ENCODE results near the gene C15orf39. TPM values are rescaled to one million over a fixed set of nuclear protein-coding genes. Genes with fewer than 3 reads are reported as not detected.
"Not testable (repeated sequence)": the region's sequence is repeated elsewhere in the genome, so short reads cannot be mapped to it uniquely, and the experiment has no call there.

C15orf39 gene
- total RNA-seq: 15.8 TPM
- long read RNA-seq, full-length matches to known transcripts: 5 of 12 reads
- long read RNA-seq, partial matches to known transcripts: 7 of 12 reads
- long read RNA-seq, other reads (novel, unspliced or antisense): 0 of 12 reads

GRCh38 chr15:75201616-75202250 is at the start of gene C15orf39:
Gene C15orf39, plus strand, starts transcription at chr15:75201882. Its CDS starts 4,167 bp downstream, at chr15:75206049.
- DNase-seq (peak; percentile 87), ATAC-seq (ENCODE audit: poor library complexity) (peak; percentile 84)
- intact Hi-C loops (cut with DNase I): loop anchor here (10.0 kb wide), 1 partner anchor 247 kb away; the partner anchor contains the start of gene RPP25

- ATAC-seq (ENCODE audit: poor library complexity) (no peak), DNase-seq (no peak)
- intact Hi-C loops (cut with DNase I): no loop called here
Observed at GRCh38 chr15:75152382-75153079, 49.2 kb upstream of the C15orf39 start.

GRCh38 chr15:75153087-75153486 is 48.6 kb upstream of the C15orf39 start:
- ATAC-seq (ENCODE audit: poor library complexity): peak; percentile 22
- intact Hi-C loops (cut with DNase I): no loop called here
- no peak for DNase-seq

- DNase-seq (no peak), ATAC-seq (ENCODE audit: poor library complexity) (peak; percentile 30)
- intact Hi-C loops (cut with DNase I): no loop called here
Observed at GRCh38 chr15:75153565-75154276, 48.0 kb upstream of the C15orf39 start.

GRCh38 chr15:75154461-75155062 is 47.1 kb upstream of the C15orf39 start:
- DNase-seq: no peak
- ATAC-seq (ENCODE audit: poor library complexity): no peak
- intact Hi-C loops (cut with DNase I): no loop called here

- ATAC-seq (ENCODE audit: poor library complexity): no peak
- intact Hi-C loops (cut with DNase I): no loop called here
Observed at GRCh38 chr15:75156326-75157215, 45.1 kb upstream of the C15orf39 start.

GRCh38 chr15:75158402-75158801 is 43.3 kb upstream of the C15orf39 start:
- no peak for ATAC-seq (ENCODE audit: poor library complexity)

More at GRCh38 chr15:75156326-75157215, 45.1 kb upstream of the C15orf39 start:
- DNase-seq: no peak

GRCh38 chr15:75159244-75159643 is 42.4 kb upstream of the C15orf39 start:
- intact Hi-C loops (cut with DNase I): no loop called here
- ATAC-seq (ENCODE audit: poor library complexity): no peak
- DNase-seq: no peak

More at GRCh38 chr15:75158402-75158801, 43.3 kb upstream of the C15orf39 start:
- intact Hi-C loops (cut with DNase I): no loop called here
- DNase-seq: no peak

- ATAC-seq (ENCODE audit: poor library complexity) (no peak), DNase-seq (no peak)
- intact Hi-C loops (cut with DNase I): no loop called here
Observed at GRCh38 chr15:75161106-75161916, 40.4 kb upstream of the C15orf39 start.

GRCh38 chr15:75161917-75162414 is 39.7 kb upstream of the C15orf39 start:
- no peak for ATAC-seq (ENCODE audit: poor library complexity)
- peak; percentile 73 for DNase-seq
- intact Hi-C loops (cut with DNase I): no loop called here

- intact Hi-C loops (cut with DNase I): no loop called here
- DNase-seq (no peak), ATAC-seq (ENCODE audit: poor library complexity) (no peak)
Observed at GRCh38 chr15:75163150-75163564, 38.5 kb upstream of the C15orf39 start.

- DNase-seq: no peak
- ATAC-seq (ENCODE audit: poor library complexity): no peak
- intact Hi-C loops (cut with DNase I): no loop called here
Observed at GRCh38 chr15:75164625-75165350, 36.9 kb upstream of the C15orf39 start.

GRCh38 chr15:75166489-75167063 is 35.1 kb upstream of the C15orf39 start:
- ATAC-seq (ENCODE audit: poor library complexity); DNase-seq; intact Hi-C loops (cut with DNase I): not testable (repeated sequence)

GRCh38 chr15:75167588-75168350 is 33.9 kb upstream of the C15orf39 start:
- DNase-seq (no peak), ATAC-seq (ENCODE audit: poor library complexity) (no peak)
- intact Hi-C loops (cut with DNase I): no loop called here

- intact Hi-C loops (cut with DNase I): no loop called here
- ATAC-seq (ENCODE audit: poor library complexity) (no peak), DNase-seq (no peak)
Observed at GRCh38 chr15:75168374-75168773, 33.3 kb upstream of the C15orf39 start.

Data from Right ventricle myocardium superior (tissue), 1 donor.